Endodermal cell (in vitro differentiated cells): ENCODE results near the gene PRR36. TPM values are rescaled to one million over a fixed set of nuclear protein-coding genes. Genes with fewer than 3 reads are reported as not detected.

ENCODE experiments used
- DNase-seq: peaks from one replicate; pipeline ENCODE4 v3.0.0-alpha.2; 2017
- H3K27ac ChIP-seq: 2 replicates; pipeline ENCODE4 v1.5.1; 2013; ENCODE audit warnings: mild to moderate bottlenecking, low read depth, low read length, moderate library complexity
- H3K27me3 ChIP-seq: 2 replicates; pipeline ENCODE4 v1.6.1; 2013; ENCODE audit warnings: mild to moderate bottlenecking, low read length, moderate library complexity; ENCODE audit not compliant: insufficient read depth, control insufficient read depth, poor library complexity, severe bottlenecking
- H3K36me3 ChIP-seq: 2 replicates; pipeline ENCODE4 v1.7.0; 2013; ENCODE audit warnings: mild to moderate bottlenecking, low read length, moderate library complexity; ENCODE audit not compliant: control insufficient read depth, insufficient read depth
- H3K4me1 ChIP-seq: one replicate; pipeline ENCODE4 v1.7.0; 2013; ENCODE audit warnings: low read length; ENCODE audit not compliant: control insufficient read depth, insufficient read depth
- H3K4me3 ChIP-seq: 2 replicates; pipeline ENCODE4 v1.5.1; 2013; ENCODE audit warnings: mild to moderate bottlenecking, low read length, moderate library complexity
- H3K9ac ChIP-seq: 2 replicates; pipeline ENCODE4 v1.6.1; 2013; ENCODE audit warnings: mild to moderate bottlenecking, low read length, moderate library complexity; ENCODE audit not compliant: poor library complexity, severe bottlenecking; ENCODE audit errors: extremely low read depth
- H3K9me3 ChIP-seq: 2 replicates; pipeline ENCODE4 v1.6.1; 2013; ENCODE audit warnings: mild to moderate bottlenecking, low read length, moderate library complexity; ENCODE audit not compliant: control insufficient read depth
- H3K27ac Mint-ChIP-seq: 2 replicates; pipeline ENCODE4 v1.8.0; 2020; ENCODE audit warnings: mixed read lengths
- H3K27me3 Mint-ChIP-seq: 2 replicates; pipeline ENCODE4 v1.8.0; 2021; ENCODE audit warnings: mild to moderate bottlenecking, mixed read lengths; ENCODE audit not compliant: insufficient read depth
- H3K36me3 Mint-ChIP-seq: 2 replicates; pipeline ENCODE4 v1.8.0; 2020; ENCODE audit warnings: low read depth, mixed read lengths
- H3K4me1 Mint-ChIP-seq: 2 replicates; pipeline ENCODE4 v1.8.0; 2020; ENCODE audit warnings: mixed read lengths
- H3K4me3 Mint-ChIP-seq: 2 replicates; pipeline ENCODE4 v1.8.0; 2020; ENCODE audit warnings: mild to moderate bottlenecking, moderate library complexity, mixed read lengths
- H3K9me3 Mint-ChIP-seq: 2 replicates; pipeline ENCODE4 v1.8.0; 2020; ENCODE audit warnings: mild to moderate bottlenecking, mixed read lengths
- CTCF ChIP-seq: fragments of 200-600 bp; sonication (generic); conservative IDR thresholded peaks from 2 replicates; pipeline ENCODE4 v1.5.0; 2021; ENCODE audit warnings: antibody characterized with exemption, mild to moderate bottlenecking
- WGBS, 2 experiments: methylation state at CpG; one replicate each; pipeline versions ENCODE4 v1.1.5 to v1.1.7; 2013; ENCODE audit warnings: missing lambda C conversion rate in 2 of 2, mixed read lengths in 1 of 2; ENCODE audit not compliant: insufficient coverage in 1 of 2, insufficient read length in 1 of 2; 5-methylcytosine and 5-hydroxymethylcytosine counted together
- total RNA-seq, 2 donors: library from RNA; stranded (reverse); fragmentation: NEBNext Ultra II Directional in 1 of 2; extraction: Animal tissue kit (Norgen Biotek cat#: 25700) in 1 of 2; gene quantifications; 2 replicates in 1 of 2; 3 replicates in 1 of 2; pipeline ENCODE4 v1.2.1, GENCODE V29; 2021

PRR36 gene
- total RNA-seq, 2 donors from 2014 or later = 9.5 to 20.2 TPM

GRCh38 chr19:7830272-7830771 lies 43.9 kb downstream of the PRR36 start:
- TF ChIP-seq CTCF = no peak
- H3K36me3 ChIP-seq = no peaks in the 10 kb centered on the region
- no peak overlapping the region for H3K9ac ChIP-seq
- no peak overlapping the region for H3K27ac ChIP-seq
- H3K4me1 ChIP-seq = no peaks in the 10 kb centered on the region
- peak overlapping the region; percentile 64 for H3K4me3 ChIP-seq
- no peaks in the 10 kb centered on the region for H3K36me3 Mint-ChIP-seq
- H3K27me3 ChIP-seq = peaks cover 32% of the 10 kb centered on the region
- DNase-seq = no peak
- H3K27me3 Mint-ChIP-seq = peaks cover 64% of the 10 kb centered on the region
- peak overlapping the region; percentile 58 for H3K4me3 Mint-ChIP-seq
- no peaks in the 10 kb centered on the region for H3K9me3 Mint-ChIP-seq
- peaks cover 7% of the 10 kb centered on the region for H3K4me1 Mint-ChIP-seq
- 0% methylated on average over 10 to 50 of the region's 53 CpGs for WGBS, 2 experiments
- no peaks in the 10 kb centered on the region for H3K9me3 ChIP-seq
- H3K27ac Mint-ChIP-seq = no peak overlapping the region

DNA sequence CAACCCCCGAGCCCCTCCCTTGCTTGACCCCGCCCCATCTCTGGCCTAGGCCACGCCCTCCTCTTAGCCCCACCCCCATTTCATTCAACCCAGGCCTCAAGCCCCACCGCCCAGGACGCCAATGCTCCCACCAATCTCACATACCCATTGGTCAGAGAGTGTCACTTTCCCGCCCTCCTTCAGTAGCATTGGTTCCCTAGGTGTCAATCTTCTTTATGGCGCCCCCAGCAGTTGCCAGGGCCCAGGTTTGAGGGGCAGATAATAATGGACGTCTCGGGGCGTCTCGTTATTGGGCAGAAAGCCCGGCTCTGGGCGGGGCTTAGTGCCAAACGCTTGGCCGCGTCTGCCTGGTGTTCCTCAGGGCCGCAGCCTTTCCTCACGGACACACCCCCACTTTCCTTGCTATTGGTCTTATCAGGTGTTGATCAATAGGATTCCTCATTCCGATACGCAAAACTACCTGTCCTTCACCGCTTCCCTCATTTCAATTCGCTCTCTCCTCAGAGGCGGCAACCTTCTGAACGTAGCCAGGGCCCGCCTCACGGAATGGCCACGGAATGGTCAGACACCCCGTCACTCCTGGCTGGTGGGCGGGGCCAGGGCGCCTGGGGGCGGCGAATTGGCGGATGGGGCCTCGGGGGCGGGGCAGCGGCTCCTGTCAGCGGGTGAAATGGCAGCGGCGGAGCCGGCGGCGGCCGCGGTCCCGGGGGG lies 44.5 kb downstream of the PRR36 start, which contains the start of gene EVI5L:
Gene EVI5L (plus strand): TSS at position 658 of the 711 bp plus-strand sequence. CDS start 16,325 bp downstream, outside the sequence.
- Histone ChIP-seq H3K4me3 (peak within 1 kb of the TSS; percentile 74), H3K36me3 (no peaks in the 10 kb centered on the region), H3K27ac (no peak within 1 kb of the TSS), H3K9ac (no peak within 1 kb of the TSS), H3K27me3 (peaks cover 32% of the 10 kb centered on the region), H3K4me1 (no peaks in the 10 kb centered on the region), H3K9me3 (no peaks in the 10 kb centered on the region)
- WGBS, 2 experiments = 0% methylated on average over 15 to 45 of the region's 45 CpGs
- H3K4me3 Mint-ChIP-seq = peak within 1 kb of the TSS; percentile 58
- TF ChIP-seq CTCF = no peak
- peak; percentile 100 for DNase-seq
- no peaks in the 10 kb centered on the region for H3K9me3 Mint-ChIP-seq
- H3K4me1 Mint-ChIP-seq = peaks cover 7% of the 10 kb centered on the region
- peaks cover 65% of the 10 kb centered on the region for H3K27me3 Mint-ChIP-seq
- no peaks in the 10 kb centered on the region for H3K36me3 Mint-ChIP-seq
- H3K27ac Mint-ChIP-seq = peak within 1 kb of the TSS; percentile 82

DNA sequence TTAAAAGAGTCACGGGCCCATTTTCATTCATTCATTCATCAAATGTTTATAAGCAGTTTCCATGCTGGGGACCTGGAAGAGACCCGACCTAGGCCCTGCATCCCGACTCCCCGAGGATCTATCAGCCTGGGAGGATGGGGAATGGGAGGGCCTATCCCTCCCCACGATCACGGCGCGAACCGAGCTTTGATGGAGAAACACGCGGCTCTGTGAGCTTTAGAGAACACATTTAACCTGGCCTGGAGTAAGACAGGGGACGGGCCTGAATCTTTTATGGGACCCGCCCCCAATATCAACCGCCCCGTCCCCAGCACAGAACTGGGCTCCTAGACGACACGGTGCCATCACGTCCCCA lies 45.0 kb downstream of the PRR36 start:
- Mint-ChIP-seq H3K36me3 (no peaks in the 10 kb centered on the region), H3K4me1 (peaks cover 7% of the 10 kb centered on the region), H3K9me3 (no peaks in the 10 kb centered on the region), H3K4me3 (peak overlapping the region; percentile 58), H3K27me3 (peaks cover 67% of the 10 kb centered on the region), H3K27ac (peak overlapping the region; percentile 82)
- TF ChIP-seq CTCF = no peak
- peak overlapping the region; percentile 74 for H3K4me3 ChIP-seq
- H3K9ac ChIP-seq = no peak overlapping the region
- no peaks in the 10 kb centered on the region for H3K4me1 ChIP-seq
- no peaks in the 10 kb centered on the region for H3K9me3 ChIP-seq
- no peaks in the 10 kb centered on the region for H3K36me3 ChIP-seq
- peaks cover 32% of the 10 kb centered on the region for H3K27me3 ChIP-seq
- 12 to 18% methylated on average over 13 to 18 of the region's 18 CpGs for WGBS, 2 experiments
- no peak overlapping the region for H3K27ac ChIP-seq
- DNase-seq = no peak
